NK-92 treated with Interleukin-12 subunit alpha and Interleukin-12 subunit beta, amount 100 ng/mL, for 24 hours (cell line): ENCODE measurements around the gene OMA1.
"Not testable (repeated sequence)": the region's sequence is repeated elsewhere in the genome, so short reads cannot be mapped to it uniquely, and the experiment has no call there.

ENCODE experiments used
- DNase-seq: peaks from one replicate; lab custom pipeline; 2025; lab: John Stamatoyannopoulos, UW

OMA1 gene

DNA sequence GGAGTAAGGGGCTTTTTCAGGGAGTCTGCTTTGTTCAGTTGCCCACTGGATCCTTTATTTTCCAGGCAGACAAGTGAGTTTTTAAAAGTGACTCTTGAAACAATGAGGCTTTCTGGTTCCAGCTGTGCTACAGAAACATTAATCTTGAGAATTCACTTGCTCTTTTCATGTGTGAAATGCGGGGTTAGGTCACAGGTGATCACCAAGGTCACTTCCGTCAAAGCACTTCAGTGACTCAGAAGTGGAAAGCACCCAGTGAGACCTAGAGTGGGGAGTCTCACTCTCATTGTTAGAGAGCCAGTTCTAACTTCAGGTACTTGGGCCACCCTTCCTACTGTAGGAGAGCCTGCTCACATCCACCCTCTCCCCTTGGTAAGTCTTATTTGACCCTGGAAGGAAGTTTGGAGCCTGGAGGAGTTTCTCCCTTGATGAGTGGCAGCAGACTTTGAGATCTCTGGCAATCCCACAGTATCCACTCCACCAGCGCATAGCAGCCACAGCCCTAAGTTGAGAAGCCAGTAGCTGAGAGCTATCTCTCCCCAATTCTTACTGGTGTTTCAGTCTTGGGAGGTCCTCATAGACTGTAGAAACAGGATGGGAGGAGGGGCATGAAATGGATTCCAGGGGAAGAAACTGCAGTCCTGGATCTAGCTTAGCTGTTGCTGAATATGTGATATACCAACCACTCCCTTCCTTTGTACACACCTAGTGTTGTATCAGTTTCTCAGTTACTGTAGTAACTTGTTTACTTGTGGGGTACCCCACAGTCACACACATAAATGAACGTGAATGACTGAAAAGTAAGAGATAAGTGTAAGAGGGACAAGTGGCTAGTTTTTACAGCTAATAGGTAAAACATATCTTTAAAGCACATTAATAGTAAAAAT is 27.4 kb upstream of the OMA1 start:
- no peak for DNase-seq

- DNase-seq: no peak
Observed at GRCh38 chr1:58573138-58573537, 26.6 kb upstream of the OMA1 start.

DNA sequence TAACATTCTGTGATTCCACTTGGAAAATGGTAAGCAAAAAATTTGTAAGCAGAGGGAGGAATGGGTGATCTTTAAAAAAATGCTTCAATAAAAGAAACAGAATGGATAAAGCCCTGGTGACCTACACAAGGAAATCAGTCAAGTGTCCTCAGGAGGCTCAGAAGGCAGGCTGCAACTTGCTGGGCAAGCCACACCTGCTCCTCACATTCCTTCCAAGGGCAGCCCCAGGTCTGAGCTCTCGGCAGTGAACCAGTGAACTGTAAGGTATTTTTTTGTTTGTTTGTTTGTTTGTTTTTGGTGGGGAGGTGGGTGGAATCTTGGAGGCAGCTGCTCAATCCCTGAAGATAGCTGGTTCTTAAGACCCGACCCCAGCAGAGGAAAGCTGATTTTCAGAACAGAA is 26.2 kb upstream of the OMA1 start:
- DNase-seq: no peak

DNA sequence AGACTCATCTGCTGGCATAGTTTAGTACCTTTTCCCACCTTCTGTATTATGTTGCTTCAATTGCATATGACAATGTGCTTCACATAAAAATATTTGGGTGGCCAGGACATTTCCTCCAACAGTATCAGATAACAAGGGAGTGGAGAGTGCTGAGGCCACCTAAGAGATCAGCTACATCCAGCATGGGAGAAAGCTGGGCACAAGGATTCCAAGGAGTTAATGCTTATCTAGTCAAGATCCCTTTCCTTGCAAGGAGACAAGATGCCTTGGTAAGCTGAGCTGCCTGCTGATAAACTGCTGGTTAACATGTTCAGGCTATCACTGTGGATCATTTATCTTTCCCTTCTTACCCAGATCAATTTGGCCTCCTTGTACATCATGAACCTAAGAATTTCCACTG is 25.1 kb upstream of the OMA1 start:
- DNase-seq: no peak

GRCh38 chr1:58570817-58571216 is 24.3 kb upstream of the OMA1 start:
- no peak for DNase-seq

GRCh38 chr1:58570094-58570493 is 23.6 kb upstream of the OMA1 start:
- no peak for DNase-seq

DNA sequence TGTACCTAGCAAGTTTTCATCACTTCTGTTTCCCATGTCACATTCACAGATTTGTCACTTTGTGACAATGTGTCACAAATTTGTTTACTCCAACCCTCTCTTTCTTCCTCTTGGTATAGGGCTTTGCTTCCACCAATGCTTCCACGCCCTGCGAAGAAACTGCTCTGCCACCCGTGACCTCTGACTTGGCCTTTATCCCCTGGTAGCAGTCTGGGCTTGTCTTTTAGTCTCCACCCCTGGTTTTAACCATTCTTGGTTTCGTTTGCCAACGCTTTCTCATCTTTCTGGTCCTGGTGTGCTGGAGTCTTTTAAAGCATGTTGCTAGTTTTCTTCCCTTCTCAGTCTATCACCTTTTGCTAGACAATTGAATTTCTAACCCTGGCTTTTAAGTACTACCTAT is 22.4 kb upstream of the OMA1 start:
- DNase-seq: no peak

GRCh38 chr1:58568271-58568860 is 21.8 kb upstream of the OMA1 start:
- no peak for DNase-seq

DNA sequence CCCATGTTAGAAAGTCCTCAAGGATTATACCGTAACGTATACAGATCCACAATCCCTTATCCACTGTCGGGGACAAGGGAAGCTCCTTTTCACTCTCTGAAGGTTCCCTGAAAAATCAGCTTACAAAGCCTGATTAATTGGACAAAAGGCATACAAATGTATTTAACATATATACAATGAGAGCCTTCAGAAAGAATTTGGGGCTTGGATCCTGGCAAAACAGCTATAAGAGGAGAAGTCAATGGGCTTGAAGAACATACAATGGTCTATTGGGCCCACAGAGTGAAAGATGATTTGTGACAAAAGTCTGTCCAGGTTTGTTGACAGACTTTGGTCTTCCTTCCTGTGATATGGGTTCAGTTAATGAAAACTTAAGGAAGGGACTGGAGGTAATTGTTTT is 19.8 kb upstream of the OMA1 start:
- no peak for DNase-seq

GRCh38 chr1:58563715-58564114 is 17.2 kb upstream of the OMA1 start:
- not testable (repeated sequence) for DNase-seq

GRCh38 chr1:58561633-58562032 is 15.1 kb upstream of the OMA1 start:
- no peak for DNase-seq

DNA sequence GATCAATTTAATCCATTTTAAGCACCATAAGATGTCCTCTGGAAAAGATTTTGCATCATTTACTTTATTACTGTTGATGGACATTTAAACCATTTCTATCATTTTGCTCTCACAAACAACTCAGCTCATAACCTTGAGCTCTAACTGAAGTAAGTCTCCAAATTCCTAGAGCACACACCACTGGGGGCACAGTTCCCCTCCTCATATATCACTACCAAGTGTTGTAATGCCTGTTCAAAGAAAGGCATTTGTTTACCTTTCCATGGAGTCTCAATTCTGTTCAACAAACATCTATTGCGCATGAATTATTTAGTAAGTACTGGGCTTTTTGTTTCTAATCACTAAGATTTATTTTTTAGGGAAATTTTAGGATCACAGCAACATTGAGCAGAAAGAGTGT is 8.9 kb upstream of the OMA1 start:
- DNase-seq: no peak

DNA sequence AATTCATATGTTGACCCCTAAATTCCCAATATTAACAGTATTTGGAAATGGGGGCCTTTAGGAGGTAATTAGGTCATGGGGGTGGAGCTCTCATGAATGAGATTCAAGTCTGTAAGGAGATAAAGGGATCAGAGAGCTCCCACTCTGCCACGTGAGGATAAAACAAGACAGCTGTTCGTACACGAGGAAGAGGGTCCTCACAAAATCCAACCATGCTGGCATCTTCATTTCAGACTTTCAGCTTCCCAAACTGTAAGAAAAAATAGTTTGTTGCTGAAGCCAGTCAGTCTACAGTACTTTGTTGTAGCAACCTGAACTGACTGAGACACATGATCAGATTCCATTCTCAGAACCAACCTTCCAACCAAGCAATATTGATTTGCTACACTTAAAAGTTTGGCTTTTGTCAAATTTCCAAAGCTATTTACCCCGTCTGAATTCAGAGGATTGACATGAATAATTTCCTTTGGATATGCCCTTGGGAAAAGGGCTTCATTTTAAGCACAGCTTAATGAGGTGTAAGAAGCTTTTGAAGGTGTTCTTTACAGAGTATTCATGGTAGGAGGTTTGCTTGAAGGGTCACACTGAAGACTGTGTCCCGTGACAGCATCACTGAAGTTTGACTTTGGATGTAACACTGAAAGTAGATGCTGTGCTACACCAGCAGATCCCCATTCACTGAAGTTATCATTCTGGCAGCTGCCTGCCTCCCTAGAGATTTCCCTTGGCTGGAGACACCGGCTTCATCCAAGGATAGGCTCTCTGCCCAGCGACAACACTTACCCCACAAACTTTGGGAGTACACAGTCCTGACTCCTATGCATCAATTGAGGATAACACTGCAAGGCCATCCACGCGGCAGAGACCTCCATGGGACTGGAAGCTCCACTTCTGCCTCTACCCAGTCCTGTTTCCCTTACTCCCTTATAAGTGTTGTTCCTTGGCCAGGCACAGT is 4.9 kb upstream of the OMA1 start:
- DNase-seq: no peak

- not testable (repeated sequence) for DNase-seq
Observed at GRCh38 chr1:58549291-58549690, 2.8 kb upstream of the OMA1 start.

DNA sequence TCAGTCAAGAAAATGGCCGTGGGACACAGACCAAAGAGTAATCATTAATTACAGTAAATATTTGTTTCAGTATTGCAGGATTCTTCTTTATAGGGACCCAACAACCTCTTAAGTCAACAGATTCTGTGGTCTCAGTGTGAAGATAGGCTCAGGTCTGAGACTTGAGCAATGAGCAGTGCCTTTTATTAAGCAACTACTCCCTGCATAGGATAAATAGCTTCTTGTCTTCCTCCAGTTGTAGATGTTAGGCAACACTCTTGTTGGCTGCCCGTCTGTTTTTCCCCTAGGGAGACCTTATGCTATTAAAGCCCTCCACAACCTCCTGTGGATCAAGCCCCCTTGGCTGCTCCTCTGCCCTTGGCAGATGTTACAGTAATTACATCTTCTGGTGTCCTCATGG is 1.8 kb upstream of the OMA1 start:
- no peak for DNase-seq

DNA sequence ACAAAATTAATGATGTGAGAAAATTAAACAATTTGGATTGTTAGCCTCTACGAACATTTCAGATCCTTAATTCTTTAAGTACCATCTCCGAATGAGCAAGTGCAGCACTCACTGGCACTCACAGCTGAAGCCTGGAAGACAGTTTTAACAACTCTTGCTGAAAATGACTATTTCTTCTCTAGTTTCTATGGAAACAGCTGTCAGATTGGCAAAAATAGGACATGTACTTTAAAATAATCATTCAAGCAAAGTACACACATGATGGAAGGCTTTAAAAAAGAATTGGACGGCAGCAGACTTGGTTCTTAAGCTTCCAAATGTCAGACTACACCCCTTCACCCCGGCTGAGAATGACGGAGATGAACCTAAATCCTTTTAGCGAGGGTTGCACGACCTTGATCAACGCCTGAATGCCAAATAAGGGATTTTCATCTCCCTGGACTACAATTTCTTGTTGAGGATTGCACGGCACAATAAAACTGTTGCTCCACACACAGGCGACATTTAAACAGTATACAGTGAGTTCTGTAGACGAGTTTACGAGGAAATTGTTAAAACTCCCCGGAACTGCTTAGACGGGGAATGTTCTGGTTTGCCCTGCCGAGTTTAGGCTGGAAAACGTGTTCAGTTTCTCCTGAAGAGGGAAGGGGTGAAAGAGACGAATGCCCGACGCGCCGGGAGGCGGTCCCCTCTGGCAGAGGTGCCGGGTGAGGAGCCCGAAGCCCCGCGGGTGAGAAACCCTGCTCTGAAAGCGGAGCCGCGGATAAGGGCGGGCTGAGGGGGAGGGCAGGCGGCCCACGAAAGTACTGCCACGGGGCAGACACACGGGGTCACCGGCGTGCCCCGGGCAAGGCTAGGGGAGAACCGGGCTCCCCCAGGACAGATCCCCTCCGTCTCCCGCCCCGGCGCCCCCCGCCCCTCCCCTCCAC is 671 bp downstream of the OMA1 start:
- DNase-seq: peak; percentile 78

GRCh38 chr1:58543260-58543659 is 3.3 kb downstream of the OMA1 start:
- DNase-seq: no peak

- DNase-seq: no peak
Observed at GRCh38 chr1:58539553-58539952, 7.0 kb downstream of the OMA1 start.

- no peak for DNase-seq
Observed at GRCh38 chr1:58538821-58539220, 7.7 kb downstream of the OMA1 start.

- DNase-seq: not testable (repeated sequence)
Observed at GRCh38 chr1:58531842-58532241, 14.7 kb downstream of the OMA1 start.

- no peak for DNase-seq
Observed at GRCh38 chr1:58529284-58529683, 17.2 kb downstream of the OMA1 start.
